DOHH2 (cell line): ENCODE results near the gene ADORA1.

Experiments used
- H3F3A ChIP-seq: fragments of 200-600 bp; sonication (generic), shearing (Covaris generic); 2 replicates; pipeline ENCODE4 v1.6.0; 2016; ENCODE audit warnings: antibody characterized with exemption, mild to moderate bottlenecking; ENCODE audit not compliant: control insufficient read depth, insufficient read depth
- H3K27ac ChIP-seq: fragments of 200-600 bp; sonication (generic); 2 replicates; pipeline ENCODE4 v1.5.1; 2014; ENCODE audit warnings: low read depth, mild to moderate bottlenecking, low read length, moderate library complexity
- H3K27me3 ChIP-seq: fragments of 200-600 bp; sonication (generic); 2 replicates; pipeline ENCODE4 v1.6.1; 2014; ENCODE audit warnings: mild to moderate bottlenecking, low read length, mixed read lengths; ENCODE audit not compliant: control insufficient read depth
- H3K36me3 ChIP-seq: fragments of 200-600 bp; sonication (generic); 2 replicates; pipeline ENCODE4 v1.6.1; 2014; ENCODE audit warnings: mild to moderate bottlenecking, low read length, moderate library complexity, mixed read lengths; ENCODE audit not compliant: control insufficient read depth
- H3K4me1 ChIP-seq: fragments of 200-600 bp; sonication (generic); 2 replicates; pipeline ENCODE4 v1.6.1; 2014; ENCODE audit warnings: mild to moderate bottlenecking, low read length, mixed read lengths; ENCODE audit not compliant: control insufficient read depth
- H3K4me2 ChIP-seq: fragments of 200-600 bp; sonication (generic); 2 replicates; pipeline ENCODE4 v1.6.0; 2014; ENCODE audit warnings: mild to moderate bottlenecking, low read length, moderate library complexity
- H3K4me3 ChIP-seq: fragments of 200-600 bp; sonication (generic); 2 replicates; pipeline ENCODE4 v1.5.1; 2014; ENCODE audit warnings: mild to moderate bottlenecking, low read length, mixed read lengths
- H3K79me2 ChIP-seq: fragments of 200-600 bp; sonication (generic); 2 replicates; pipeline ENCODE4 v1.6.1; 2014; ENCODE audit warnings: mild to moderate bottlenecking, low read length, mixed read lengths; ENCODE audit not compliant: control insufficient read depth
- H3K9me2 ChIP-seq: fragments of 200-600 bp; sonication (generic); replicated peaks from 2 replicates; pipeline ENCODE4 v1.6.1; 2014; ENCODE audit warnings: mild to moderate bottlenecking, low read length, mixed read lengths; ENCODE audit not compliant: control insufficient read depth
- H3K9me3 ChIP-seq: fragments of 200-600 bp; sonication (generic); 2 replicates; pipeline ENCODE4 v1.6.1; 2014; ENCODE audit warnings: antibody characterized with exemption, low read length, mixed read lengths; ENCODE audit not compliant: control insufficient read depth, insufficient read depth
- H4K20me1 ChIP-seq: fragments of 200-600 bp; sonication (generic); 2 replicates; pipeline ENCODE4 v1.6.0; 2014; ENCODE audit warnings: low read depth, mild to moderate bottlenecking, antibody characterized with exemption, low read length, moderate library complexity; ENCODE audit not compliant: control insufficient read depth, insufficient read depth
- EZH2phosphoT487 ChIP-seq: fragments of 200-600 bp; sonication (generic); IDR thresholded peaks from 2 replicates; pipeline ENCODE4 v1.6.1; 2017; ENCODE audit warnings: borderline replicate concordance, mild to moderate bottlenecking, antibody characterized with exemption, low read length, moderate library complexity, mixed read lengths
- TF ChIP-seq, protein P1 (sequence below): fragments of 200-600 bp; sonication (generic); IDR thresholded peaks from one replicate; pipeline ENCODE4 v1.5.1; 2014; ENCODE audit warnings: antibody characterized with exemption, mild to moderate bottlenecking, low read depth, low read length; ENCODE audit not compliant: poor library complexity, severe bottlenecking

ADORA1 gene

DNA sequence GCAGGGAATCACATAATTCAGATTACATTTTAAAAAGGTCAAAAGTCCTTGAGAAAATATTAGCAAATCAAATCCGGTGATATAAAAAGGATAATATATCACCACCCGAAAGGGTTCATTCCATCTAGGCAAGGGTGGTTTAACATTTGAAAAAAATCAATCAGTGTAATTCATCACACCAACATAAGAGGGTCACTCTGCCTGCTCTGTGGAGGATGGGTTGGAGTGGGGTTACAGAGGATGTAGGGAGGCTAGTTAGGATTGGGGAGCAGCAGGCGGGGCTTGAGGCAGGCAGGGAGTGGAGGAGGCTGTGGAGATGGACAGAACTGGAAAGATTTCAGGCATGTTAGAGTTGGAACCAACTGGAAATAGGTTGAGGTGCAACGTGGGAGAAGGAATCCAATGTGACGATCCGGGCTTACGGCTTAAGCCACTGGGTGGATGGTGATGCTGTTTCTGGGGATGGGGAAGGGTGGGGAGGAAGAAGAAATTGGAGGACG, 12.5 kb downstream of the ADORA1 start:
- TF ChIP-seq, protein P1, sequence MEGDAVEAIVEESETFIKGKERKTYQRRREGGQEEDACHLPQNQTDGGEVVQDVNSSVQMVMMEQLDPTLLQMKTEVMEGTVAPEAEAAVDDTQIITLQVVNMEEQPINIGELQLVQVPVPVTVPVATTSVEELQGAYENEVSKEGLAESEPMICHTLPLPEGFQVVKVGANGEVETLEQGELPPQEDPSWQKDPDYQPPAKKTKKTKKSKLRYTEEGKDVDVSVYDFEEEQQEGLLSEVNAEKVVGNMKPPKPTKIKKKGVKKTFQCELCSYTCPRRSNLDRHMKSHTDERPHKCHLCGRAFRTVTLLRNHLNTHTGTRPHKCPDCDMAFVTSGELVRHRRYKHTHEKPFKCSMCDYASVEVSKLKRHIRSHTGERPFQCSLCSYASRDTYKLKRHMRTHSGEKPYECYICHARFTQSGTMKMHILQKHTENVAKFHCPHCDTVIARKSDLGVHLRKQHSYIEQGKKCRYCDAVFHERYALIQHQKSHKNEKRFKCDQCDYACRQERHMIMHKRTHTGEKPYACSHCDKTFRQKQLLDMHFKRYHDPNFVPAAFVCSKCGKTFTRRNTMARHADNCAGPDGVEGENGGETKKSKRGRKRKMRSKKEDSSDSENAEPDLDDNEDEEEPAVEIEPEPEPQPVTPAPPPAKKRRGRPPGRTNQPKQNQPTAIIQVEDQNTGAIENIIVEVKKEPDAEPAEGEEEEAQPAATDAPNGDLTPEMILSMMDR: no peak
- TF ChIP-seq EZH2phosphoT487: no peak
- H3K79me2 ChIP-seq: no peaks in the 10 kb centered on the region
- peaks cover 33% of the 10 kb centered on the region for H3K27me3 ChIP-seq
- no peak overlapping the region for H3K27ac ChIP-seq
- H4K20me1 ChIP-seq: no peaks in the 10 kb centered on the region
- no peaks in the 10 kb centered on the region for H3K36me3 ChIP-seq
- H3K9me2 ChIP-seq: no peaks in the 10 kb centered on the region
- H3K4me3 ChIP-seq: no peak overlapping the region
- no peaks in the 10 kb centered on the region for H3F3A ChIP-seq
- H3K4me2 ChIP-seq: no peak overlapping the region
- H3K4me1 ChIP-seq: no peaks in the 10 kb centered on the region
- no peaks in the 10 kb centered on the region for H3K9me3 ChIP-seq

DNA sequence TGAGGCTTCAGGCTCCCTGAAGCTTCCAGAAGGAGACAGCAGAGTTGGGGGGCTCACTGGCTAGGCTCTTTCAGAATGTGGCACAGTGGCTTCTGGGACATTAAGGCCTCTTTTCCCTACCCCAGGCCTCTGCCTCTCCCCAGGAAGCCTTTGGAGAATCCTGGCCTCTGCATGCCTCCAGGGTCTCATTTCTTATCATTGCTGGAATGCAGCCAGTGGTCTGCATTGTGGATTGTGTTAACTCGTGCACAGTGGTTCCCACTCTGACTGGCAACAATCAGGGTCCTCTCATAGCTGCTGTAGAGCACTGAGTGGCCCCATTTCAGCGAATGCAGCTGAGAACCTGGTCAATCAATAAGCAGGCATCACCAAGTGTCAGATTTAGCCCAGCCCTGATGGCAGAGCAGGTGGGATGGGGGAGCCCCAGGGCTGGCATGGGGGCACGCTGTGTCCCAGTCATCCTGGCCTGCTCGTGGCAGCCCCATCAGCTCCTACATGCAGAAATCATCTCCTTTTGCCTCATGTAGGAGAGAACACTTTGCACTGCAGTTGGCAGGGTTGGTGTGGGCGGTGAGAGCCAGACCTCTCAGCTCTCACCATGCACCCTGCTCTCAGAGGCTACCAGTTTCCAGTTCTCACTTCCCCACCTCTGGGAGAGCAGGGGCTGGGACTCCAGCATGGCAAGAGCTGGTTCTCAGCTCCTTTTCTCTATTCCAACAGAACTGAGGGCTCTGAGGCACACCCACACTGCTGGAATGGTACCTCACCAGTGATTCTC, 13.4 kb downstream of the ADORA1 start:
- H3K4me3 ChIP-seq: no peak overlapping the region
- no peaks in the 10 kb centered on the region for H3K9me2 ChIP-seq
- no peaks in the 10 kb centered on the region for H4K20me1 ChIP-seq
- TF ChIP-seq, protein P1: no peak
- no peak for TF ChIP-seq EZH2phosphoT487
- no peak overlapping the region for H3K27ac ChIP-seq
- no peaks in the 10 kb centered on the region for H3K79me2 ChIP-seq
- no peaks in the 10 kb centered on the region for H3K36me3 ChIP-seq
- no peak overlapping the region for H3K4me2 ChIP-seq
- H3K4me1 ChIP-seq: no peaks in the 10 kb centered on the region
- no peaks in the 10 kb centered on the region for H3K9me3 ChIP-seq
- H3K27me3 ChIP-seq: peaks cover 30% of the 10 kb centered on the region
- H3F3A ChIP-seq: no peaks in the 10 kb centered on the region

DNA sequence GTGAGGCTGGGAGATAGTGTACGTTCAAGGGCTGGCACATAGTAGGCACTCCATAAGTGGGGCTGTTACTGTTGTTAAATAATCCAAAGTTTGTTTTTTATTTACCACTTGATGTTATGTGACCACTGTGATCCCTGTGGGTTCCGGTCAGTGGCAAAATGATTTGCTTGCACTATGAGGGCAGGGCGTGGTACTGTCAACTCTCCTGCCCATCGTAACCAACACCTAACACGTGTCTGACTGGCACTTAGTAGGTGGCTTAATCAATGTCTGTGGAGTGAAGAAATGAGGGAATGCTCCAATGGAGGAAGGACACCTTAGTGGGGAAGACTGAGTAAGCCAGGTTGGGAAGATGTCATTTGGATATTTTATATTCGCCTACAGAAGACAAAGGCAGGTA, 14.6 kb downstream of the ADORA1 start:
- TF ChIP-seq, protein P1: no peak
- TF ChIP-seq EZH2phosphoT487: no peak
- Histone ChIP-seq H3K4me3 (no peak overlapping the region), H3F3A (no peaks in the 10 kb centered on the region), H3K36me3 (no peaks in the 10 kb centered on the region), H3K9me2 (no peaks in the 10 kb centered on the region), H3K4me1 (no peaks in the 10 kb centered on the region), H3K27me3 (peaks cover 24% of the 10 kb centered on the region), H3K27ac (no peak overlapping the region), H3K4me2 (no peak overlapping the region), H4K20me1 (no peaks in the 10 kb centered on the region), H3K9me3 (no peaks in the 10 kb centered on the region), H3K79me2 (no peaks in the 10 kb centered on the region)
